Suprapubic skin (tissue), 4 donors: ENCODE measurements around the gene DCAF4.

ENCODE experiments used
- CTCF ChIP-seq, 2 donors: fragments of 200-600 bp in 1 of 2; fragments of 450-650 bp in 1 of 2; sonication (generic) in 1 of 2; IDR thresholded peaks; one replicate each; pipeline ENCODE4 v1.5.1; 2016 to 2019; ENCODE audit warnings: antibody characterized with exemption in 2 of 2, mild to moderate bottlenecking in 1 of 2, moderate library complexity in 1 of 2
- EP300 ChIP-seq: sonication (generic); formaldehyde crosslinking; IDR thresholded peaks from one replicate; pipeline ENCODE4 v1.6.1; 2017; ENCODE audit warnings: antibody characterized with exemption
- POLR2A ChIP-seq, 2 donors: fragments of 450-650 bp; IDR thresholded peaks; one replicate each; pipeline ENCODE4 v1.6.1; 2017; ENCODE audit warnings: antibody characterized with exemption in 2 of 2, mild to moderate bottlenecking in 2 of 2, moderate library complexity in 2 of 2
- POLR2AphosphoS5 ChIP-seq, 3 donors: sonication (generic); formaldehyde crosslinking; IDR thresholded peaks; one replicate each; pipeline ENCODE4 v1.6.1; 2017; ENCODE audit warnings: antibody characterized with exemption in 3 of 3

GRCh38 chr14:72986857-72987256 lies 60.6 kb downstream of the DCAF4 start:
- TF ChIP-seq CTCF (IDR thresholded peaks at IDR 0.05) (no peak), EP300 (no peak), POLR2AphosphoS5 (IDR thresholded peaks at IDR 0.05) (no peak), POLR2A (IDR thresholded peaks at IDR 0.05) (no peak)
